Testis (tissue), 2 donors: ENCODE results near the gene IDE.

Source experiments
- CTCF ChIP-seq, 3 experiments: fragments of 450-650 bp in 2 of 3; fragments of 200-600 bp in 1 of 3; sonication (generic) in 1 of 3; IDR thresholded peaks; one replicate each; pipeline ENCODE4 v1.5.1; 2016 to 2019; ENCODE audit warnings: antibody characterized with exemption in 3 of 3, mild to moderate bottlenecking in 2 of 3, moderate library complexity in 1 of 3
- POLR2A ChIP-seq: fragments of 450-650 bp; IDR thresholded peaks from one replicate; pipeline ENCODE4 v1.6.1; 2017; ENCODE audit warnings: antibody characterized with exemption, mild to moderate bottlenecking, moderate library complexity

GRCh38 chr10:92545556-92545955 lies 28.3 kb downstream of the IDE start:
- no peak for TF ChIP-seq POLR2A
- no peak for TF ChIP-seq CTCF (IDR thresholded peaks at IDR 0.05)
